HFFc6 (cell line): Measurements from ENCODE around the gene PTPN14. TPM values are rescaled to one million over a fixed set of nuclear protein-coding genes. Genes with fewer than 3 reads are reported as not detected.
A peak's percentile ranks its signal among the peaks of the same experiment; 100 is the strongest.
"Not testable (repeated sequence)": the region's sequence is repeated elsewhere in the genome, so short reads cannot be mapped to it uniquely, and the experiment has no call there.

Source experiments
- DNase-seq: peaks from one replicate; pipeline ENCODE4 v3.0.0-alpha.2; 2018
- H3K27ac Mint-ChIP-seq: 2 replicates; pipeline ENCODE4 v1.8.0; 2020; ENCODE audit warnings: mild to moderate bottlenecking, mixed read lengths
- H3K27me3 Mint-ChIP-seq: 2 replicates; pipeline ENCODE4 v1.8.0; 2021; ENCODE audit warnings: mild to moderate bottlenecking, moderate library complexity, mixed read lengths; ENCODE audit not compliant: insufficient read depth
- H3K36me3 Mint-ChIP-seq: 2 replicates; pipeline ENCODE4 v1.8.0; 2021; ENCODE audit warnings: low read depth, mixed read lengths
- H3K4me1 Mint-ChIP-seq: 2 replicates; pipeline ENCODE4 v1.8.0; 2020; ENCODE audit warnings: low read depth, mixed read lengths
- H3K4me3 Mint-ChIP-seq: 2 replicates; pipeline ENCODE4 v1.8.0; 2020; ENCODE audit warnings: mild to moderate bottlenecking, moderate library complexity, mixed read lengths
- H3K9me3 Mint-ChIP-seq: 2 replicates; pipeline ENCODE4 v1.8.0; 2020; ENCODE audit warnings: mild to moderate bottlenecking, mixed read lengths
- CTCF ChIP-seq: fragments of 200-600 bp; sonication (generic); IDR thresholded peaks from 2 replicates; pipeline ENCODE4 v1.5.0; 2021; ENCODE audit warnings: antibody characterized with exemption, mild to moderate bottlenecking
- total RNA-seq, 6 experiments: library from RNA; stranded (reverse); fragmentation: NEBNext Ultra II Directional; extraction: Animal tissue kit (Norgen Biotek cat#: 25700); gene quantifications; 2 replicates in 1 of 6; 3 replicates in 5 of 6; pipeline ENCODE4 v1.2.3, GENCODE V29; 2021

The PTPN14 gene
- total RNA-seq, 6 experiments from 2014 or later, result 93.6 to 140 (median 106) TPM

GRCh38 chr1:214524824-214525223, 26.6 kb downstream of the PTPN14 start:
- H3K36me3 Mint-ChIP-seq, result peaks cover 39% of the 10 kb centered on the region
- no peak overlapping the region for H3K4me3 Mint-ChIP-seq
- no peaks in the 10 kb centered on the region; the same call in 1 of the 2 replicates for H3K27me3 Mint-ChIP-seq
- peaks cover 92% of the 10 kb centered on the region for H3K4me1 Mint-ChIP-seq
- TF ChIP-seq CTCF, result no peak
- H3K9me3 Mint-ChIP-seq, result no peaks in the 10 kb centered on the region
- peak overlapping the region; percentile 70 for H3K27ac Mint-ChIP-seq
- DNase-seq, result no peak

GRCh38 chr1:214523124-214523824, 28.1 kb downstream of the PTPN14 start:
- Mint-ChIP-seq H3K4me3 (no peak overlapping the region), H3K4me1 (peaks cover 94% of the 10 kb centered on the region), H3K36me3 (peaks cover 34% of the 10 kb centered on the region), H3K27me3 (no peaks in the 10 kb centered on the region; the same call in 1 of the 2 replicates), H3K27ac (no peak overlapping the region), H3K9me3 (no peaks in the 10 kb centered on the region)
- no peak for TF ChIP-seq CTCF
- DNase-seq, result no peak

- H3K27me3 Mint-ChIP-seq, H3K27ac Mint-ChIP-seq, H3K4me3 Mint-ChIP-seq, DNase-seq, H3K9me3 Mint-ChIP-seq: not testable (repeated sequence)
- peaks cover 41% of the 10 kb centered on the region for H3K36me3 Mint-ChIP-seq
- H3K4me1 Mint-ChIP-seq, result peaks cover 95% of the 10 kb centered on the region
These were observed 29.9 kb downstream of the PTPN14 start for GRCh38 chr1:214521458-214521857.

GRCh38 chr1:214520544-214521165, 30.7 kb downstream of the PTPN14 start:
- TF ChIP-seq CTCF, result no peak

GRCh38 chr1:214518361-214518760, 33.0 kb downstream of the PTPN14 start:
- peak overlapping the region; percentile 93 for H3K27ac Mint-ChIP-seq
- no peaks in the 10 kb centered on the region; the same call in 1 of the 2 replicates for H3K27me3 Mint-ChIP-seq
- peak overlapping the region; percentile 79 for H3K4me3 Mint-ChIP-seq
- no peak for TF ChIP-seq CTCF
- no peak for DNase-seq
- H3K4me1 Mint-ChIP-seq, result peaks cover 96% of the 10 kb centered on the region
- no peaks in the 10 kb centered on the region for H3K9me3 Mint-ChIP-seq
- H3K36me3 Mint-ChIP-seq, result peaks cover 33% of the 10 kb centered on the region

More at GRCh38 chr1:214520544-214521165, 30.7 kb downstream of the PTPN14 start:
- H3K4me3 Mint-ChIP-seq, result no peak overlapping the region; the same call in 1 of the 2 replicates
- H3K4me1 Mint-ChIP-seq, result peaks cover 95% of the 10 kb centered on the region
- peaks cover 38% of the 10 kb centered on the region for H3K36me3 Mint-ChIP-seq
- H3K9me3 Mint-ChIP-seq, result no peaks in the 10 kb centered on the region
- DNase-seq, result no peak
- no peaks in the 10 kb centered on the region; the same call in 1 of the 2 replicates for H3K27me3 Mint-ChIP-seq
- peak overlapping the region; percentile 37 for H3K27ac Mint-ChIP-seq
